GM19240 (cell line): ENCODE data around the gene LTBR.
A peak's percentile ranks its signal among the peaks of the same experiment; 100 is the strongest.

Source experiments
- DNase-seq: peaks from one replicate; pipeline ENCODE4 v3.0.0; 2011; ENCODE audit warnings: low spot score; ENCODE audit not compliant: insufficient read length

Gene LTBR

GRCh38 chr12:6346235-6346832, 37.6 kb upstream of the LTBR start:
- no peak for DNase-seq

- no peak for DNase-seq
Observed at GRCh38 chr12:6346942-6347341, 37.0 kb upstream of the LTBR start.

GRCh38 chr12:6347367-6348338, 36.3 kb upstream of the LTBR start:
- no peak for DNase-seq

DNA sequence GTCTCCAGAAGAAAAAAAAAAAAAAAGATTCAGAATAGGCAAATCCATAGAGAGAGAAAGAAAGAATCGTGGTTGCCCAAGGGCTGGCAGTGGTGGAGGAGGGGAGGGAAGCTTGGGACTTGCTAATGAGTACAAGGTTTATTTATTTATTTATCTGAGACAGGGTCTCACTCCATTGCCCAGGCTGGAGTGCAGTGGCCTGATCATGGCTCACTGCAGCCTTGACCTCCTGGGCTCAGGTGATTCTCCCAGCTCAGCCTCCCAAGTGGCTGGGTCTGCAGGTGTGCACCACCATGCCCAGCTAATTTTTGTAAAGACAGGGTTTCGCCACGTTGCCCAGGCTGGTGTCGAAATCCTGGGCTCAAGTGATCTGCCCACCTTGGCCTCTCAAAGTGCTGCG, 32.3 kb upstream of the LTBR start:
- DNase-seq: no peak

DNA sequence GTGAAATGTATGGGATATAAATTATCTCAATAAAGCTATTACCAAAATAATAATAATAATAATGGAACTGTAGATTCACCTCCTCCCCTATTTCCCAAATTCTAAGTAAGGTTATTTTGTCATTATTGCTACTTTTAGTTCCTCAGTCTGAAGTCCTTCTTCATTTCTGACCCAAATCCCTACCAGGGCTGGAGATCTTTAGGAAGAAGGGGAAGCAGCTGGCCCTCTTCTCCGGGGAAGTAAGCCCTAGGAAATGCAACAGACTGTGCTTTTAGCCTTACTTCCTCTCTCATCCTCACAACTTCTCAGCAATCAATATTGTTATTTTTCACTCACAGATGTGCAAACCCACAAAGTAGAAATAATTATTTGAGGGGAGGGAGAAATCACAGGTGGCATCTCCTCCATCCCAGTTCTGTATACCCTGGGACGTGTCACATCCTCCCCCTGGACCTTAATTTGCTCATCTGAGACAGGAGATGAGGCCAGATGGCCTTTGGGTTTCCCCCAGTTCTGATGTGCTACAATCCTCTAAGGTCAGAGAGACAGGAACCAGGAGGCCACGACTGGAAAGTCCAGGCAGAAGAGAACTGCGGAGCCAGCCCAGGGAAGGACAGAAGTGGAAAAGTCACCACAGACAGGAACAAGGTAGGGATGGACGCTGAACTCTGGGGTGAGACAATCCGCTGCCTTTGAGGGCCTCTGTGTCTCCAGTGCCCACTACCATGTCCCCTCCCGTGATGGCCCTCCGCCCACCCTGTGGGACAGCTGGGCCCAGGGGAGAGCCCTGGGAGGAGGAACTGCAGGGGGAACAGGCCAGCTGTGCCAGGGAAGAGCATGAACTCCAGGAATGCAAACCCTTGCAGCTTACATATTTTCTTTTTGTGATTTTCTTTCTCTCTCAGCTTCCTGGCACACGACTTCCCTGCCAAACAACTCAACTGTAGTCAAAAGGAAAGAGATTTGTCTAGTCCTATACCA, 31.5 kb upstream of the LTBR start:
- DNase-seq: no peak

- DNase-seq: no peak
Observed at GRCh38 chr12:6354495-6355393, 29.2 kb upstream of the LTBR start.

- DNase-seq: no peak
Observed at GRCh38 chr12:6355491-6356373, 28.2 kb upstream of the LTBR start.

GRCh38 chr12:6356374-6356820, 27.6 kb upstream of the LTBR start:
- no peak for DNase-seq

DNA sequence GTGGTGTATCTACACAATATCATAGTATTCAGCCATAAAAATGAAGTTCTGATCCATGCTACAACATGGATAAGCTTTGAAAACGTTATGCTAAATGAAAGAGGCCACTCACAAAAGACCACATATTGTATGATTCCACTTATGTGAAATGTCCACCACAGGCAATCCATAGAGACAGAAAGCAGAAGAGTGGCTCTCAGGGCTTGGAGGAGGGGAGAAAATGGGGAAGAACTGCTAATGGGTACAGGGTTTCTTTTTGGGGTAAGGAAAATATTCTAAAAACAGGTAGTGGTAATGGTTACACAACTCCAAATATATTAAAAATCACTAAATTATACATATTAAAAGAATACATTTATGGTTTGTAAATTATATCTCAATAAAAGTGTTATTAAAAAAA, 25.1 kb upstream of the LTBR start:
- DNase-seq: no peak

- no peak for DNase-seq
Observed at GRCh38 chr12:6360080-6360571, 23.8 kb upstream of the LTBR start.

DNA sequence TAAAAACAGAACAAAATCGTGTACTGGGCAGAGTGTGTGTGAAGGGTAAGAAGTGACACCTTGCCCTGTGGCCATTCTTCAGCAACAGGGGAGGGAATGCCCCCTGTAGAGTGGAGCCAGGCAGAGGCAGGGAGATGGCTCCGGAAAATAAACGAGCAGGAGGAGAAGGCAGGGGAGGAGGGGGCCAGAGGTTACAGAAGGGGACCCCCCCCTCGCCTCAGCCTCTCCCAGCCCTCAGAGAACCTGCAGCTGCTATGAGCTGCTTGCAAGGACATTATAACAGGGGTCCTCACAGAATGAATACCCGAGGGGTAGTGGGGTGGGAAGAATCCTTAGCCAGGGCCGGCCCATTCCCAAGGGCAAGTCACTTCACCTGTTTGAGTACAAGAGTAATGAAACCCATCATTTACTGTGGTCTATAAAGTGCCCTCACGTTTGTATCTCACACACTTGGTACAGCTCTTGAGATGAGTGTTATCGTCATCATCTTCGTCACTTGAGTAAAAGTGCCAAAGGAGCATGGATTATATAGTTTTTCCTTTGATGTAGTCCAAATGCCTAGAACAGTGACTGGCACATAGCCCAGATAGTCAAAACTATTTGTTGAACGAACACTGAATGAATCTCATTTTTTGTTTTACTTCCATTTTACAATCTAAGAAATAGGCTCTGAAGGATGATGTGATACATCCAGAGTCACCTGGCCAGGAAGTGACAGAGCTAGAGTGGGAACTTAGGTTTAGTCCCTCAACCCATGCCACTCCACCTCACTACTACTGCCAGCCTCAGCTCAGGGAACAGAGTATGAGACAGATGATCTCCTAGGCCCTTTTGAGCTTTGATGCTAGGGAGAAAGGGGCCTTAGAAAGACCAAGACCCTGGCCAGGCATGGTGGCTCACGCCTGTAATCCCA, 23.1 kb upstream of the LTBR start:
- DNase-seq: no peak

- no peak for DNase-seq
Observed at GRCh38 chr12:6361834-6362233, 22.1 kb upstream of the LTBR start.

GRCh38 chr12:6362403-6362802, 21.6 kb upstream of the LTBR start:
- no peak for DNase-seq

- no peak for DNase-seq
Observed at GRCh38 chr12:6363010-6363329, 21.0 kb upstream of the LTBR start.

- peak; percentile 77 for DNase-seq
Observed at GRCh38 chr12:6363330-6364043, 20.5 kb upstream of the LTBR start.

- DNase-seq: no peak
Observed at GRCh38 chr12:6364044-6364374, 20.0 kb upstream of the LTBR start.

GRCh38 chr12:6367065-6367968, 16.6 kb upstream of the LTBR start:
- peak; percentile 73 for DNase-seq
